GM12878 (cell line): ENCODE results near the gene AOPEP. TPM values are rescaled to one million over a fixed set of nuclear protein-coding genes. Genes with fewer than 3 reads are reported as not detected.
A peak's percentile ranks its signal among the peaks of the same experiment; 100 is the strongest.

Experiments
- ATAC-seq: fragments of 200-7000 bp; cut with Tn5 transposase; 3 replicates; pipeline ENCODE4 v1.9.1; 2020; ENCODE audit warnings: mild to moderate bottlenecking, moderate library complexity
- BruUV-seq: library from RNA; stranded (reverse); fragments of 400-500 nt; replicated peaks from 2 replicates; lab custom pipeline; 2021; lab: Mats Ljungman, UMichigan
- CTCF ChIA-PET: fragments of 300-600 bp; sonication (Branson Sonifier 250); formaldehyde crosslinking; extraction: SDS; loops from one replicate; lab custom pipeline; 2021; ENCODE audit warnings: inconsistent platforms; lab: Yijun Ruan, JAX
- POLR2A ChIA-PET: fragments of 350-600 bp; formaldehyde crosslinking; extraction: SDS; loops from one replicate; lab custom pipeline; 2021; ENCODE audit warnings: inconsistent platforms; lab: Charles Lee
- RAD21 ChIA-PET: fragments of 300-600 bp; sonication (Branson Sonifier 250); formaldehyde crosslinking; loops from one replicate; lab custom pipeline; 2023; ENCODE audit warnings: antibody characterized with exemption; ENCODE audit not compliant: unreplicated experiment; lab: Charles Lee
- SMC1A ChIA-PET: fragments of 300-600 bp; sonication (Branson Sonifier 250); formaldehyde crosslinking; loops from one replicate; lab custom pipeline; 2023; ENCODE audit not compliant: unreplicated experiment, uncharacterized antibody; lab: Charles Lee
- DNase-seq: peaks from one replicate; pipeline ENCODE4 v3.0.0-alpha.2; 2011; ENCODE audit warnings: low read depth, low spot score
- FAIRE-seq: peaks from 3 replicates; lab custom pipeline; 2011; peaks lifted over from hg19 to GRCh38; lab: Jason Lieb, UNC
- H2AFZ ChIP-seq: 2 replicates; pipeline ENCODE4 v1.6.0; 2011; ENCODE audit warnings: low read depth, low read length, control low read depth; ENCODE audit not compliant: control insufficient read depth
- H3K27ac ChIP-seq: 2 replicates; pipeline ENCODE4 v1.5.1; 2011; ENCODE audit warnings: control low read depth; ENCODE audit not compliant: control insufficient read depth, insufficient read depth
- H3K27me3 ChIP-seq, 2 experiments: replicated peaks in 1 of 2; 2 replicates each; pipeline versions ENCODE4 v1.6.0 to v1.6.1; 2011; ENCODE audit warnings: low read length in 1 of 2; ENCODE audit not compliant: control insufficient read depth in 2 of 2, insufficient read depth in 2 of 2
- H3K36me3 ChIP-seq, 2 experiments: 2 replicates each; pipeline ENCODE4 v1.5.1; 2011; ENCODE audit warnings: low read length in 1 of 2; ENCODE audit not compliant: control insufficient read depth in 2 of 2, insufficient read depth in 2 of 2
- H3K4me1 ChIP-seq: 2 replicates; pipeline ENCODE4 v1.6.1; 2011; ENCODE audit warnings: mild to moderate bottlenecking, low read length, moderate library complexity, mixed read lengths; ENCODE audit not compliant: control insufficient read depth, insufficient read depth
- H3K4me2 ChIP-seq: 2 replicates; pipeline ENCODE4 v1.6.0; 2011; ENCODE audit warnings: control low read depth; ENCODE audit not compliant: control insufficient read depth, insufficient read depth
- H3K4me3 ChIP-seq: fragments of 200-600 bp; sonication (generic); 2 replicates; pipeline ENCODE4 v1.5.1; 2016
- H3K79me2 ChIP-seq: 2 replicates; pipeline ENCODE4 v1.6.0; 2011; ENCODE audit warnings: low read length; ENCODE audit not compliant: control insufficient read depth, insufficient read depth
- H3K9ac ChIP-seq: 2 replicates; pipeline ENCODE4 v1.8.0; 2011; ENCODE audit warnings: low read length, control low read depth, mixed read lengths; ENCODE audit not compliant: control insufficient read depth, insufficient read depth
- H3K9me3 ChIP-seq: replicated peaks from 3 replicates; pipeline ENCODE4 v1.5.1; 2011; ENCODE audit warnings: mild to moderate bottlenecking, low read length; ENCODE audit not compliant: control insufficient read depth, insufficient read depth
- H4K20me1 ChIP-seq: 2 replicates; pipeline ENCODE4 v1.6.0; 2011; ENCODE audit not compliant: control insufficient read depth, insufficient read depth
- BCL11A ChIP-seq: IDR thresholded peaks from 2 replicates; pipeline ENCODE4 v1.6.1; 2011; ENCODE audit warnings: low read depth, low read length
- BRCA1 ChIP-seq: IDR thresholded peaks from 2 replicates; pipeline ENCODE4 v1.6.1; 2011; ENCODE audit warnings: low read depth, low read length, improper control_type of control experiment
- CEBPB ChIP-seq, 2 experiments: fragments of 150-350 bp in 1 of 2; IDR thresholded peaks; 2 replicates each; pipeline ENCODE4 v1.6.1; 2012 to 2014; ENCODE audit warnings: low read depth in 2 of 2, low read length in 2 of 2, borderline replicate concordance in 1 of 2, inconsistent platforms in 1 of 2
- ETV6 ChIP-seq, 2 experiments: fragments of 450-650 bp in 1 of 2; IDR thresholded peaks in 1 of 2; conservative IDR thresholded peaks in 1 of 2; 2 replicates each; pipeline ENCODE4 v1.6.1; 2014; ENCODE audit warnings: antibody characterized with exemption in 1 of 2, borderline replicate concordance in 1 of 2, low read depth in 1 of 2, mild to moderate bottlenecking in 1 of 2, moderate library complexity in 1 of 2
- IKZF2 ChIP-seq, 2 experiments: fragments of 450-650 bp; IDR thresholded peaks; 2 replicates each; pipeline ENCODE4 v1.6.1; 2017; ENCODE audit warnings: mild to moderate bottlenecking in 2 of 2, moderate library complexity in 2 of 2
- JUND ChIP-seq: IDR thresholded peaks from 2 replicates; pipeline ENCODE4 v1.6.1; 2012; ENCODE audit warnings: low read depth, mild to moderate bottlenecking, low read length, improper control_type of control experiment, moderate library complexity
- MLLT1 ChIP-seq: fragments of 450-650 bp; IDR thresholded peaks from 2 replicates; pipeline ENCODE4 v1.6.1; 2016; ENCODE audit warnings: mild to moderate bottlenecking
- MYB ChIP-seq: fragments of 150-350 bp; IDR thresholded peaks from 2 replicates; pipeline ENCODE4 v1.6.1; 2014; ENCODE audit warnings: mild to moderate bottlenecking, low read depth, low read length, borderline replicate concordance
- NBN ChIP-seq: fragments of 450-650 bp; IDR thresholded peaks from 2 replicates; pipeline ENCODE4 v1.6.1; 2016
- NFIC ChIP-seq: IDR thresholded peaks from 2 replicates; pipeline ENCODE4 v1.6.1; 2012; ENCODE audit warnings: low read depth, mild to moderate bottlenecking, inconsistent platforms, low read length, moderate library complexity
- NFYA ChIP-seq: IDR thresholded peaks from 2 replicates; pipeline ENCODE4 v1.6.1; 2011; ENCODE audit warnings: low read depth, mild to moderate bottlenecking, low read length, improper control_type of control experiment, borderline replicate concordance
- PAX5 ChIP-seq: IDR thresholded peaks from 2 replicates; pipeline ENCODE4 v1.6.1; 2011; ENCODE audit warnings: low read depth, low read length, borderline replicate concordance
- POLR2AphosphoS5 ChIP-seq: IDR thresholded peaks from 2 replicates; pipeline ENCODE4 v1.6.1; 2011; ENCODE audit warnings: mild to moderate bottlenecking, low read length, inconsistent platforms
- SRF ChIP-seq, 2 experiments: IDR thresholded peaks; 2 replicates each; pipeline ENCODE4 v1.6.1; 2011; ENCODE audit warnings: low read depth in 2 of 2, low read length in 2 of 2, mild to moderate bottlenecking in 1 of 2, moderate library complexity in 1 of 2
- USF1 ChIP-seq: IDR thresholded peaks from 2 replicates; pipeline ENCODE4 v1.6.1; 2011; ENCODE audit warnings: borderline replicate concordance, low read depth, mild to moderate bottlenecking, moderate library complexity, mixed read lengths, low read length; ENCODE audit not compliant: insufficient read depth; ENCODE audit errors: extremely low read length
- ZBTB4 ChIP-seq: fragments of 450-650 bp; formaldehyde crosslinking; IDR thresholded peaks from 2 replicates; pipeline ENCODE4 v1.4.0; 2022; ENCODE audit warnings: mild to moderate bottlenecking, moderate library complexity
- WGBS: methylation state at CpG from one replicate; pipeline ENCODE4 v1.1.6; 2016; ENCODE audit warnings: low lambda C conversion rate; ENCODE audit not compliant: insufficient replicate concordance, insufficient coverage; ENCODE audit errors: missing lambda C conversion rate; 5-methylcytosine and 5-hydroxymethylcytosine counted together
- in situ Hi-C: fragments of 300-500 bp; cut with MboI; formaldehyde crosslinking; loops from 9 replicates; pipeline ENCODE4 v1.14.3; 2018; ENCODE audit warnings: mixed read lengths
- intact Hi-C: fragments of 100-400 bp; cut with micrococcal nuclease; formaldehyde crosslinking; loops from one replicate; pipeline ENCODE4 v1.14.2; 2022; ENCODE audit not compliant: unreplicated experiment
- polyA plus RNA-seq, 11 experiments: library from polyadenylated mRNA; depleted of rRNA in 4 of 11; unstranded in 6 of 11; stranded (reverse) in 5 of 11; fragments of >200 nt; fragmentation: Nextera tagmentation in 4 of 11; fragmentation: Illumina TruSeq in 1 of 11; extraction: Ambion mirVana in 4 of 11; extraction: Trizol in 1 of 11; gene quantifications; 1 replicate in 1 of 11; 2 replicates in 10 of 11; pipeline versions ENCODE4 v1.2.1 to v1.2.3, GENCODE V29; 2011 to 2016; ENCODE audit warnings: inconsistent platforms in 2 of 11, missing spikeins in 2 of 11, low read depth in 1 of 11
- total RNA-seq, 4 experiments: library from RNA; depleted of rRNA in 3 of 4; stranded (reverse); fragments of >200 nt in 3 of 4; fragmentation: Illumina TruSeq in 1 of 4; extraction: Trizol in 1 of 4; gene quantifications; 2 replicates each; pipeline versions ENCODE4 v1.2.1 to v1.2.3, GENCODE V29; 2013 to 2021

AOPEP gene
- total and polyA plus RNA-seq, 10 of the 15 experiments (the other 5 are each of a cell fraction or from before 2014, with no cell fraction given): 2.3 to 16.9 (median 10.1) TPM

- Histone ChIP-seq H3K4me2 (no peak overlapping the region), H3K79me2 (no peaks in the 10 kb centered on the region), H3K27ac (no peak overlapping the region), H2AFZ (no peak overlapping the region), H3K9ac (no peak overlapping the region), H3K4me3 (no peak overlapping the region), H3K9me3 (no peaks in the 10 kb centered on the region), H3K27me3 (no peaks in the 10 kb centered on the region), H3K4me1 (no peaks in the 10 kb centered on the region), H3K36me3 (no peaks in the 10 kb centered on the region; a peak in 2 of 4 replicates), H4K20me1 (no peaks in the 10 kb centered on the region; the same call in 1 of the 2 replicates)
- in situ Hi-C loops (no loop called here), intact Hi-C loops (no loop called here)
- ChIA-PET POLR2A (no interaction called here), CTCF (no interaction called here), SMC1A (no interaction called here), RAD21 (no interaction called here)
- BruUV-seq: TSS peak; percentile 44
- FAIRE-seq: no peak
- WGBS: 91% methylated on average over 13 of the region's 13 CpGs
- ATAC-seq: no peak
- DNase-seq: no peak
- TF ChIP-seq SRF (IDR thresholded peaks at IDR 0.05; ENCODE audit: low read depth in 2 of 2, low read length in 2 of 2): no peak
- no peak for TF ChIP-seq CEBPB (IDR thresholded peaks at IDR 0.05; ENCODE audit: borderline replicate concordance in 1 of 2, low read depth in 2 of 2, low read length in 2 of 2)
- TF ChIP-seq ZBTB4 (CRISPR knock-in tag): no peak
- no peak for TF ChIP-seq NBN
- TF ChIP-seq NFYA: no peak
- no peak for TF ChIP-seq JUND
- TF ChIP-seq BCL11A: no peak
- TF ChIP-seq BRCA1: no peak
- no peak for TF ChIP-seq MLLT1
- TF ChIP-seq IKZF2 (IDR thresholded peaks at IDR 0.05): no peak
- no peak for TF ChIP-seq POLR2AphosphoS5
- TF ChIP-seq PAX5: no peak
- no peak for TF ChIP-seq ETV6 (conservative IDR thresholded peaks at IDR 0.05 in 1 of 2, IDR thresholded peaks at IDR 0.05 in 1 of 2; ENCODE audit: borderline replicate concordance in 1 of 2, low read depth in 1 of 2)
- no peak for TF ChIP-seq MYB
- no peak for TF ChIP-seq NFIC
- TF ChIP-seq USF1: no peak
Measured at GRCh38 chr9:95105519-95106287, 379.2 kb downstream of the AOPEP start.
